SK-N-SH treated with all-trans-retinoic acid at 6 μM for 48 hours (cell line): ENCODE data around the gene LAD1.

ENCODE experiments used
- ATAC-seq: fragments of 200-7000 bp; cut with Tn5 transposase; 3 replicates; pipeline ENCODE4 v1.9.1; 2020; ENCODE audit warnings: mild to moderate bottlenecking, moderate library complexity
- ARNTL ChIP-seq: fragments of 450-650 bp; formaldehyde crosslinking; IDR thresholded peaks from 2 replicates; pipeline ENCODE4 v1.5.0; 2020; ENCODE audit warnings: low read depth, mild to moderate bottlenecking, moderate library complexity, borderline replicate concordance
- BACH2 ChIP-seq: fragments of 250-450 bp; sonication (Bioruptor Pico); IDR thresholded peaks from 2 replicates; pipeline ENCODE4 v1.9.0; 2021; ENCODE audit warnings: mild to moderate bottlenecking, borderline replicate concordance
- CSRNP3 ChIP-seq: fragments of 250-450 bp; sonication (Bioruptor Pico); IDR thresholded peaks from 2 replicates; pipeline ENCODE4 v1.5.1; 2021; ENCODE audit warnings: mild to moderate bottlenecking, moderate library complexity
- ESRRG ChIP-seq: fragments of 250-450 bp; sonication (Bioruptor Pico); IDR thresholded peaks from 2 replicates; pipeline ENCODE4 v1.6.1; 2021; ENCODE audit warnings: mild to moderate bottlenecking
- GLIS3 ChIP-seq: fragments of 250-450 bp; sonication (Bioruptor Pico); IDR thresholded peaks from 2 replicates; pipeline ENCODE4 v1.5.0; 2020; ENCODE audit warnings: mild to moderate bottlenecking, moderate library complexity
- OSR1 ChIP-seq: fragments of 250-450 bp; sonication (Bioruptor Pico); IDR thresholded peaks from 2 replicates; pipeline ENCODE4 v1.8.0; 2022; ENCODE audit warnings: moderate library complexity, mild to moderate bottlenecking, inconsistent platforms
- POU6F1 ChIP-seq: fragments of 250-450 bp; sonication (Bioruptor Pico); IDR thresholded peaks from 2 replicates; pipeline ENCODE4 v1.8.0; 2021; ENCODE audit warnings: low read depth, mild to moderate bottlenecking, moderate library complexity, borderline replicate concordance
- PPARA ChIP-seq: fragments of 250-450 bp; sonication (Bioruptor Pico); IDR thresholded peaks from 2 replicates; pipeline ENCODE4 v1.5.0; 2020; ENCODE audit warnings: mild to moderate bottlenecking, borderline replicate concordance
- RARB ChIP-seq: fragments of 250-450 bp; sonication (Bioruptor Pico); IDR thresholded peaks from 2 replicates; pipeline ENCODE4 v1.8.0; 2021; ENCODE audit warnings: mild to moderate bottlenecking, moderate library complexity
- SNAI2 ChIP-seq: fragments of 250-450 bp; sonication (Bioruptor Pico); IDR thresholded peaks from 2 replicates; pipeline ENCODE4 v1.5.0; 2020; ENCODE audit warnings: mild to moderate bottlenecking, moderate library complexity
- TCF4 ChIP-seq: fragments of 250-450 bp; sonication (Bioruptor Pico); IDR thresholded peaks from 2 replicates; pipeline ENCODE4 v1.8.0; 2021; ENCODE audit warnings: mild to moderate bottlenecking, moderate library complexity, borderline replicate concordance
- TOX ChIP-seq: fragments of 250-450 bp; sonication (Bioruptor Pico); IDR thresholded peaks from 2 replicates; pipeline ENCODE4 v1.8.0; 2021; ENCODE audit warnings: mild to moderate bottlenecking, moderate library complexity, borderline replicate concordance
- TSHZ2 ChIP-seq: fragments of 250-450 bp; sonication (Bioruptor Pico); IDR thresholded peaks from 2 replicates; pipeline ENCODE4 v1.5.0; 2020; ENCODE audit warnings: mild to moderate bottlenecking, moderate library complexity
- ZC3H10 ChIP-seq: fragments of 250-450 bp; sonication (Bioruptor Pico); IDR thresholded peaks from 2 replicates; pipeline ENCODE4 v1.5.1; 2021; ENCODE audit warnings: mild to moderate bottlenecking, moderate library complexity
- ZFP3 ChIP-seq: fragments of 250-450 bp; sonication (Bioruptor Pico); IDR thresholded peaks from 2 replicates; pipeline ENCODE4 v1.5.0; 2020; ENCODE audit warnings: mild to moderate bottlenecking, moderate library complexity
- ZFP30 ChIP-seq: fragments of 450-650 bp; formaldehyde crosslinking; IDR thresholded peaks from 2 replicates; pipeline ENCODE4 v1.5.0; 2022; ENCODE audit warnings: mild to moderate bottlenecking, moderate library complexity
- ZNF565 ChIP-seq: fragments of 450-650 bp; formaldehyde crosslinking; conservative IDR thresholded peaks from 2 replicates; pipeline ENCODE4 v1.5.0; 2020; ENCODE audit warnings: low read depth, mild to moderate bottlenecking, moderate library complexity
- ZNF70 ChIP-seq: fragments of 450-650 bp; formaldehyde crosslinking; IDR thresholded peaks from 2 replicates; pipeline ENCODE4 v1.5.0; 2020; ENCODE audit warnings: mild to moderate bottlenecking, moderate library complexity
- ZNF8 ChIP-seq: fragments of 450-650 bp; formaldehyde crosslinking; IDR thresholded peaks from 2 replicates; pipeline ENCODE4 v1.5.0; 2020; ENCODE audit warnings: mild to moderate bottlenecking, moderate library complexity

LAD1 gene

GRCh38 chr1:201400852-201401230, 1.7 kb upstream of the LAD1 start:
- TF ChIP-seq BACH2 (CRISPR knock-in tag) (no peak), ZNF70 (CRISPR knock-in tag) (no peak)
- no peak for ATAC-seq

- ATAC-seq, result no peak
- no peak for TF ChIP-seq CSRNP3 (CRISPR knock-in tag)
Observed at GRCh38 chr1:201400212-201400851, 1.2 kb upstream of the LAD1 start.

- TF ChIP-seq TSHZ2 (no peak), ESRRG (no peak), RARB (CRISPR knock-in tag) (no peak)
- ATAC-seq, result no peak
Observed at GRCh38 chr1:201399352-201400126, 415 bp upstream of the LAD1 start.

GRCh38 chr1:201397675-201398074, 1.4 kb downstream of the LAD1 start:
- no peak for ATAC-seq
- no peak for TF ChIP-seq ARNTL (CRISPR knock-in tag)
- no peak for TF ChIP-seq GLIS3
- TF ChIP-seq POU6F1 (CRISPR knock-in tag), result no peak
- TF ChIP-seq PPARA (CRISPR knock-in tag), result no peak
- no peak for TF ChIP-seq RARB (CRISPR knock-in tag)
- no peak for TF ChIP-seq TSHZ2

- ATAC-seq, result no peak; the same call in 2 of the 3 replicates
- no peak for TF ChIP-seq SNAI2
- TF ChIP-seq TSHZ2, result no peak
- TF ChIP-seq ZFP3 (CRISPR knock-in tag), result no peak
- no peak for TF ChIP-seq TCF4 (CRISPR knock-in tag)
- TF ChIP-seq ZNF565 (CRISPR knock-in tag), result no peak
- TF ChIP-seq OSR1 (CRISPR knock-in tag), result no peak
- no peak for TF ChIP-seq ZNF8
- TF ChIP-seq ARNTL (CRISPR knock-in tag), result no peak
- TF ChIP-seq ZC3H10 (CRISPR knock-in tag), result no peak
- TF ChIP-seq TOX (CRISPR knock-in tag), result no peak
- TF ChIP-seq BACH2 (CRISPR knock-in tag), result no peak
- TF ChIP-seq RARB (CRISPR knock-in tag), result no peak
- no peak for TF ChIP-seq ZFP30 (CRISPR knock-in tag)
- TF ChIP-seq PPARA (CRISPR knock-in tag), result no peak
- TF ChIP-seq GLIS3, result no peak
- no peak for TF ChIP-seq ESRRG
Observed at GRCh38 chr1:201396861-201397464, 2.2 kb downstream of the LAD1 start.
